Adrenal gland (tissue), 12 donors: ENCODE measurements around the gene SNPH. TPM values are rescaled to one million over a fixed set of nuclear protein-coding genes. Genes with fewer than 3 reads are reported as not detected.
A peak's percentile ranks its signal among the peaks of the same experiment; 100 is the strongest.

Source experiments
- DNase-seq, 7 donors: peaks; one replicate each; pipeline ENCODE4 v3.0.0-alpha.2; 2019 to 2020
- H3K27ac ChIP-seq, 5 donors: fragments of 200-600 bp; sonication (generic) in 4 of 5; 1 replicate in 3 of 5; 2 replicates in 2 of 5; pipeline versions ENCODE4 v1.5.1 to v1.8.0; 2016 to 2020; ENCODE audit warnings: mild to moderate bottlenecking in 1 of 5
- H3K27me3 ChIP-seq: fragments of 200-600 bp; 2 replicates; pipeline ENCODE4 v1.8.0; 2021
- H3K36me3 ChIP-seq, 2 donors: fragments of 200-600 bp; replicated peaks in 1 of 2; 1 replicate in 1 of 2; 2 replicates in 1 of 2; pipeline versions ENCODE4 v1.5.1 to v1.8.0; 2018 to 2022
- H3K4me1 ChIP-seq, 2 donors: fragments of 200-600 bp; replicated peaks in 1 of 2; 1 replicate in 1 of 2; 2 replicates in 1 of 2; pipeline versions ENCODE4 v1.5.1 to v1.8.0; 2018 to 2021
- H3K4me3 ChIP-seq, 4 donors: fragments of 200-600 bp; sonication (generic) in 3 of 4; one replicate each; pipeline ENCODE4 v1.5.1; 2016 to 2018
- H3K9me3 ChIP-seq, 3 donors: fragments of 200-600 bp; sonication (generic) in 1 of 3; replicated peaks in 1 of 3; 1 replicate in 2 of 3; 2 replicates in 1 of 3; pipeline versions ENCODE4 v1.5.1 to v1.8.0; 2016 to 2021
- CTCF ChIP-seq, 6 experiments: fragments of 450-650 bp in 4 of 6; fragments of 200-600 bp in 2 of 6; sonication (generic) in 1 of 6; IDR thresholded peaks; 1 replicate in 5 of 6; 2 replicates in 1 of 6; pipeline versions ENCODE4 v1.5.1 to v1.8.0; 2016 to 2021; ENCODE audit warnings: antibody characterized with exemption in 6 of 6, mild to moderate bottlenecking in 2 of 6, moderate library complexity in 1 of 6
- POLR2A ChIP-seq, 2 donors: fragments of 450-650 bp; IDR thresholded peaks; one replicate each; pipeline ENCODE4 v1.6.1; 2017; ENCODE audit warnings: antibody characterized with exemption in 2 of 2, mild to moderate bottlenecking in 2 of 2, moderate library complexity in 1 of 2
- WGBS, 4 donors: extraction: QIAGEN DNeasy Blood & Tissue Kit in 2 of 4; methylation state at CpG; one replicate each; pipeline versions ENCODE4 v1.1.5 to v1.1.7; 2013 to 2017; 5-methylcytosine and 5-hydroxymethylcytosine counted together
- intact Hi-C, 2 donors: fragments of 100-400 bp; cut with DNase I; formaldehyde crosslinking; loops; one replicate each; pipeline versions ENCODE4 v1.14.1 to v1.15.0; 2022 to 2023
- polyA plus RNA-seq, 3 donors: library from polyadenylated mRNA; stranded (reverse); fragments of 200-250 nt in 2 of 3; fragments of 350-450 nt in 1 of 3; fragmentation: Illumina TruSeq in 1 of 3; extraction: RNeasy Lipid Tissue Mini Kit (QIAGEN cat#74804) in 1 of 3; gene quantifications; one replicate each; pipeline ENCODE4 v1.2.3, GENCODE V29; 2013 to 2014
- total RNA-seq, 9 donors: library from RNA; depleted of rRNA in 4 of 9; stranded (reverse); fragments of >200 nt in 4 of 9; fragments of 120-200 nt in 1 of 9; fragmentation: NEBNext Ultra II Directional in 1 of 9; extraction: Animal tissue kit (Norgen Biotek cat#: 25700) in 1 of 9; gene quantifications; one replicate each; pipeline versions ENCODE4 v1.1.0 to v1.2.4, GENCODE V29; 2013 to 2023
- donor health status: healthy with polysubstance abuse.
- donor health status: Bipolar disorder and iron deficiency.
- donor health status: DM: yes; HTN: yes; CAD: no.
- donor health status: DM: no; HTN: no; CAD: no.
- donor health status: DM: no; HTN: no; CAD: no.
- donor health status: DM: yes; HTN: yes; CAD: no.

The SNPH gene
- total and polyA plus RNA-seq, 12 donors, result 2.1 to 18.9 (median 5.8) TPM

- no peaks in the 10 kb centered on the region for H3K9me3 ChIP-seq
- intact Hi-C loops, result no loop called here
- H3K27ac ChIP-seq, result no peak overlapping the region
- H3K27me3 ChIP-seq, result no peaks in the 10 kb centered on the region
- TF ChIP-seq POLR2A (IDR thresholded peaks at IDR 0.05), result no peak
- H3K4me1 ChIP-seq, result peaks cover 4 to 32% of the 10 kb centered on the region in 2 donors
- DNase-seq, result peak in 1 of 7 donors; percentile 3
- 77 to 97% (median 88%) methylated on average over 4 of the region's 4 CpGs for WGBS, 4 donors
- no peaks in the 10 kb centered on the region for H3K36me3 ChIP-seq
- no peak overlapping the region for H3K4me3 ChIP-seq
Observed at GRCh38 chr20:1334370-1334731, 68.3 kb downstream of the SNPH start.

DNA sequence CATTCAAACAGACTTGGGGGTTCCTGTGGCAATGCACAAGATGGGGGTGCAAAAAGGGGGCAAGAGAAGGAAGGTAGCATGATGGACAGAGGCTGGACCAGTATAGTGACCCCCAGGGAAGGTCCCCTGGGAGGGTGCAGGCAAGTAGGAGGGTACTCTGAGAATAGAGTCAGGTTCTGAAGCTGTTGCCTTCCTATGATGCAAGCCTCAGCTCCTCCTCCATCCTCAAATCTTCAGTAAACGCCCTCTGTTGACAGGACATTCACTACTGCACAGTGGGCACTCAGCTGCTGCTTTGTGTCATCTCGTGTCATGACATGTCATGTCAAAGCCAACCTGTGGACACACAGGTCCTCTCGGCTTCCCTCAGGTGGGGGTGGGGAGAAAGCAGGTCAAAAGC is 68.7 kb downstream of the SNPH start:
- peaks cover 4 to 29% of the 10 kb centered on the region in 2 donors for H3K4me1 ChIP-seq
- intact Hi-C loops, result no loop called here
- 73 to 93% (median 78%) methylated on average over 3 of the region's 3 CpGs for WGBS, 4 donors
- no peak overlapping the region for H3K27ac ChIP-seq
- H3K27me3 ChIP-seq, result no peaks in the 10 kb centered on the region
- H3K4me3 ChIP-seq, result no peak overlapping the region
- H3K36me3 ChIP-seq, result no peaks in the 10 kb centered on the region
- H3K9me3 ChIP-seq, result no peaks in the 10 kb centered on the region
- TF ChIP-seq POLR2A (IDR thresholded peaks at IDR 0.05) (no peak), CTCF (IDR thresholded peaks at IDR 0.05) (no peak)
- DNase-seq, result peak in 2 of 7 donors; percentile 15 to 51

DNA sequence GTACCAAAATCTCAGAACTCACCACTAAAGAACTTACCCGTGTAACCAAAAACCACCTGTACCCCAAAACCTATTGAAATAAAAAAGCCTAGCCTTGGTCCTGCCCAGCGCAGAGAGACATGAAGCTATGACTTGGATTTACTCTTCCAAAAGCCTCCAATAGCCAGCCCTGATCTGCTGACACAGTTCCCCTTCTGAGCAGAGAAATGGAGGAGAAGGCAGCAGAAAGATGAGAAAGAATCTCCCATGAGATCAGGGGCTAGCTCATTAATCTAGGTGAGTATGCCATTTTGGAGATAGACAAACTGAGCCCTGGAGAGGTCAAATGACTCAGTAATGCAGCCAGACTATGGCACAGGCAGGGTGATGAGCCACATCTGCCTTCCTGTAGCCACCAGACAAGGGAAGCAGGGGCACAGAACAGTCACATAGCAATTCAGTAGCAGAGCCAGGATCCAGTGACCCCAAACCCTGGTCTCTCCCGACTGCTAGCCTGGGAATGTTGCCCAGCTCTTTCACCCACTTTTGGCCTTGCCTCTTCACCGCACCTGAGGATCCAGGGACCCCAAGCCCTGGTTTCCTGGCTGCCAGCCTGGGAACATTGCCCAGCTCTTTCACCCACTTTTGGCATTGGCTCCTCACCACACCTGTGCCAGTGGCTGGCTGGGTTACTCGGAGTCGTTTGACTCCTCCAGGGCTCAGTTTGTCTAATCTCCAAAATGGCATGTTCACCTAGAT is 70.0 kb downstream of the SNPH start:
- TF ChIP-seq CTCF (IDR thresholded peaks at IDR 0.05) (no peak), POLR2A (IDR thresholded peaks at IDR 0.05) (no peak)
- no peaks in the 10 kb centered on the region for H3K9me3 ChIP-seq
- WGBS, 4 donors, result 70 to 88% (median 79%) methylated on average over 5 to 6 of the region's 6 CpGs
- H3K27ac ChIP-seq, result peak overlapping the region in 3 of 5 donors; percentile 5 to 82 (median 24)
- no peaks in the 10 kb centered on the region for H3K27me3 ChIP-seq
- intact Hi-C loops, result no loop called here
- H3K4me3 ChIP-seq, result no peak overlapping the region
- H3K4me1 ChIP-seq, result peaks cover 0 to 18% of the 10 kb centered on the region in 2 donors
- no peaks in the 10 kb centered on the region for H3K36me3 ChIP-seq
- DNase-seq, result peak in 1 of 7 donors; percentile 48

GRCh38 chr20:1336699-1337367 is 70.7 kb downstream of the SNPH start:
- Histone ChIP-seq H3K27me3 (no peaks in the 10 kb centered on the region), H3K4me3 (no peak overlapping the region), H3K27ac (peak overlapping the region in 2 of 5 donors; percentile 24 to 82), H3K36me3 (no peaks in the 10 kb centered on the region), H3K9me3 (no peaks in the 10 kb centered on the region), H3K4me1 (peaks cover 0 to 18% of the 10 kb centered on the region in 2 donors)
- no peak for TF ChIP-seq CTCF (IDR thresholded peaks at IDR 0.05)
- TF ChIP-seq POLR2A (IDR thresholded peaks at IDR 0.05), result no peak
- peak in 6 of 7 donors; percentile 65 to 80 (median 72) for DNase-seq
- intact Hi-C loops, result no loop called here
- WGBS, 4 donors, result 36 to 47% (median 41%) methylated on average over 10 to 14 of the region's 14 CpGs
